Sigmoid colon (tissue), 4 donors: Measurements from ENCODE around the gene PAPOLA.

Source experiments
- CTCF ChIP-seq, 4 experiments: fragments of 450-650 bp in 3 of 4; fragments of 200-600 bp in 1 of 4; IDR thresholded peaks; one replicate each; pipeline ENCODE4 v1.5.1; 2016 to 2019; ENCODE audit warnings: antibody characterized with exemption in 4 of 4, mild to moderate bottlenecking in 3 of 4, moderate library complexity in 2 of 4
- EP300 ChIP-seq, 4 donors: sonication (generic); formaldehyde crosslinking; IDR thresholded peaks; one replicate each; pipeline ENCODE4 v1.6.1; 2017; ENCODE audit warnings: antibody characterized with exemption in 4 of 4
- POLR2A ChIP-seq, 2 donors: fragments of 450-650 bp; IDR thresholded peaks; one replicate each; pipeline ENCODE4 v1.6.1; 2016; ENCODE audit warnings: antibody characterized with exemption in 2 of 2, mild to moderate bottlenecking in 2 of 2, moderate library complexity in 2 of 2
- POLR2AphosphoS5 ChIP-seq, 4 donors: sonication (generic); formaldehyde crosslinking; IDR thresholded peaks; one replicate each; pipeline ENCODE4 v1.6.1; 2017; ENCODE audit warnings: antibody characterized with exemption in 4 of 4

- TF ChIP-seq CTCF (IDR thresholded peaks at IDR 0.05) (no peak), POLR2A (IDR thresholded peaks at IDR 0.05) (no peak), POLR2AphosphoS5 (IDR thresholded peaks at IDR 0.05) (no peak), EP300 (IDR thresholded peaks at IDR 0.05) (no peak)
Observed at GRCh38 chr14:96587823-96588385, 85.7 kb downstream of the PAPOLA start.
